AG04449 (cell line): ENCODE measurements around the gene KCNK17.
A peak's percentile ranks its signal among the peaks of the same experiment; 100 is the strongest.

Experiments used
- CTCF ChIA-PET: fragments of 350-600 bp; formaldehyde crosslinking; extraction: SDS; loops from one replicate; lab custom pipeline; 2021; ENCODE audit warnings: antibody characterized with exemption; lab: Yijun Ruan, JAX
- POLR2A ChIA-PET: fragments of 400-600, 350-600 bp; formaldehyde crosslinking; extraction: SDS; loops from one replicate; lab custom pipeline; 2020; ENCODE audit warnings: antibody characterized with exemption, inconsistent platforms; lab: Yijun Ruan, JAX
- DNase-seq: peaks from one replicate; pipeline ENCODE4 v3.0.0-alpha.2; 2010; ENCODE audit warnings: low read depth, low spot score
- H3K4me3 ChIP-seq: 2 replicates; pipeline ENCODE4 v1.5.1; 2011; ENCODE audit warnings: low read depth, mild to moderate bottlenecking, control low read depth, low read length
- TF ChIP-seq, protein P1 (sequence below): IDR thresholded peaks from one replicate; pipeline ENCODE4 v1.5.1; 2011; ENCODE audit warnings: mild to moderate bottlenecking, moderate library complexity, low read length, control low read depth, inconsistent platforms; ENCODE audit not compliant: insufficient read depth; ENCODE audit errors: missing control alignments

KCNK17 gene

DNA sequence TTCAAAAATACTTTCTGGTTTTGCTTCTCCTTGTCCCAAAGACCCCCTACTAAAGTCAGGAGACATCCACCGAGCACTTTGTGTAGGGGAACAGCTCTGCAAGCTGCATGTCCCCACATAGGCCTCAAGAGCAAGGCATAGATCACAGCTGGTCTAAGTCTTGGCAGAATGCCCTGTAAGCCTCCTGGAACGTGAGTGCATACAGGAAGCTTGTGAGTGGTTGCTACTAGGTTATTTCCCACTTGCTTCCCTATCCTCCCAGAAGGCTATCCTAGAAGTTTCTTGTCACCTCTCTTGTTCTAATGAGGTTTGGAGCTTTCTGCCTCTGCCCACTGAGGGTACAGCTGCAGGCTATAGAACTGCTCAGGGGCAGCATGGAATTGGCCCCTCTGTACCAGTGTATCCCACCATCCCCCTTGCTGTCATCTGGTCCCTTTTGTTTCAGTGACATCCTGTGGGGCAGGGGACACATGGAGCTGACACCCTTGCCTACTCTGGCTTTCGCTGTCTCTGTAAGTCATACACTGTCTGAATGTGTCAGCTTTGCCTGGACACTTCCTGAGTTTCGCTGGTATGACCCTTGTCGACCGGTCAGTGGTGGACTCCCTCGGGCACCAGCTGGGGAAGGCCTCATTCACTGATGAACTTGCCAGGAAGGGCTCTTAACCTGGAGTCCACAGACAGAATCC lies 43.9 kb upstream of the KCNK17 start:
- ChIA-PET POLR2A (no interaction called here), CTCF (interaction anchor here (1.4 to 8.2 kb wide), 2 partner anchors 10 to 535 kb away, joined by 5 to 40 read pairs; no protein-coding TSS in a partner anchor)
- no peak for DNase-seq
- no peak overlapping the region for H3K4me3 ChIP-seq
- TF ChIP-seq, protein P1, sequence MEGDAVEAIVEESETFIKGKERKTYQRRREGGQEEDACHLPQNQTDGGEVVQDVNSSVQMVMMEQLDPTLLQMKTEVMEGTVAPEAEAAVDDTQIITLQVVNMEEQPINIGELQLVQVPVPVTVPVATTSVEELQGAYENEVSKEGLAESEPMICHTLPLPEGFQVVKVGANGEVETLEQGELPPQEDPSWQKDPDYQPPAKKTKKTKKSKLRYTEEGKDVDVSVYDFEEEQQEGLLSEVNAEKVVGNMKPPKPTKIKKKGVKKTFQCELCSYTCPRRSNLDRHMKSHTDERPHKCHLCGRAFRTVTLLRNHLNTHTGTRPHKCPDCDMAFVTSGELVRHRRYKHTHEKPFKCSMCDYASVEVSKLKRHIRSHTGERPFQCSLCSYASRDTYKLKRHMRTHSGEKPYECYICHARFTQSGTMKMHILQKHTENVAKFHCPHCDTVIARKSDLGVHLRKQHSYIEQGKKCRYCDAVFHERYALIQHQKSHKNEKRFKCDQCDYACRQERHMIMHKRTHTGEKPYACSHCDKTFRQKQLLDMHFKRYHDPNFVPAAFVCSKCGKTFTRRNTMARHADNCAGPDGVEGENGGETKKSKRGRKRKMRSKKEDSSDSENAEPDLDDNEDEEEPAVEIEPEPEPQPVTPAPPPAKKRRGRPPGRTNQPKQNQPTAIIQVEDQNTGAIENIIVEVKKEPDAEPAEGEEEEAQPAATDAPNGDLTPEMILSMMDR = no peak

DNA sequence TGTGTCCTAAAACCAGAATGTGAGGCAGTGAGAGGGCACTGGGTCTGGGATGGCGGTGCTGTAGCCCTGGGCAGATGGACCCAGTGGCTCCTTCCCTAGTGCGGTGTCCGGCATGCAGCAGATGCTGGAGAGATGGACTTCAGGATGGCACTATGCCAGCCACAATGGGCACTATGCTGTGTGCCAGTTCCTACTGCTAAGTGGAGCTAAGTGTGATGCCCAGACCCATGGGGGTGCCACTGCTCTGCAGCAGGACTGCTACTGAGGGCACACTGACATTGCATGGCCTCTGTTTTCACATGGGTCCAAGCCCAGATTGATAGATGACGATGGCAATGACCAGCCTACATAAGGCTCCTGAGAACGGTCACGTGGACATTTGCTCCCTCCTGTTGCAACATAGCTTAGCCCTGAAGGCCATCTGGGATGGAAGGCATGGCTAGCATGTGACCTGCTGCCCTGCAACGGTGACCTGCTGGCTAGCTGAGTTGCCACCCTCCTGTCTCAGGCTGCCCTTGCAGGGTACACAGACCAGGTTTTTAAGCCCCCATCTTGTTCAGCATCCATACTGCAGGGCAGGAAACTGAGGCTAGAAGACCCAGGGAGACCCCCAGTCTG lies 39.6 kb upstream of the KCNK17 start:
- ChIA-PET CTCF (interaction anchor here (0.5 to 1.3 kb wide), 2 partner anchors 8 to 971 kb away, joined by 4 to 8 read pairs; no protein-coding TSS in a partner anchor), POLR2A (no interaction called here)
- H3K4me3 ChIP-seq = no peak overlapping the region
- TF ChIP-seq, protein P1 = no peak
- DNase-seq = no peak

DNA sequence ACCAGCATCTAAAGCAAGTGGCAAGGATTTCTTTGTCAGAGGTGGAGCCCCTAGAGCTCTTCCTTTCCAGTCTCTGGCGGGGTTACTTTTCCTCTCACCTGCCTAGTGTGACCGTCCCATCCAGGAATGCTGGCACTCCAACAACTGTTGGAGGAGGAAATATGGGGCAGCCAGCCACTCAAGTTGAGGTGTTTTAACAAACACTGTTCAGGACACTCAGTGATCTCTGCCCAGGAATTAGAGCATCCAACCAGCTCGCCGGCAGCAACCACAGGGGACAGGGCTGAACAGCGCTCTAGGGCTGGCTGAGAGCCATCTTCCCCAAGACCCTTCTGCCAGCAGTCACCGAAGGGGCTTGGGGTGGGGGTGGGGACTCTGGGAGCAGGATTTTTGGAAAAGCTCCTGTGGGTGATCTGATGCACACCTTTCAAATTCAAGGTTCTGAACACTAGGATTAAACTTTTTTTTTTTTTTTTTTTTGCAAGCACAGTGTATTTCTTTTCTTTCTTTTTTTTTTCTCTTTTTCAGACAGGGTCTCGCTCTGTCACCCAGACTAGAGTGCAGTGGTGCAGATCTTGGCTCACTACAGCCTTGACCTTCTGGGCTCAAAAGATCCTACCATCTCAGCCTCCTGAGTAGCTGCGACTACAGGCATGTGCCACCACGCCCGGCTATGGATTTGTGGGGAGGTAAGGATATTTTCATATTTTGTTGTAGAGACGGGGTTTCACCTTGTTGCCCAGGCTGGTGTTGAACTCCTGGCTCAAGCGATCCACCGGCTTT lies 36.7 kb upstream of the KCNK17 start:
- no peak for DNase-seq
- ChIA-PET CTCF (interaction anchor here (0.8 to 5.7 kb wide), 4 partner anchors 9 to 542 kb away, joined by 3 to 40 read pairs (median 5); no protein-coding TSS in a partner anchor), POLR2A (no interaction called here)
- H3K4me3 ChIP-seq = no peak overlapping the region
- TF ChIP-seq, protein P1 = no peak

DNA sequence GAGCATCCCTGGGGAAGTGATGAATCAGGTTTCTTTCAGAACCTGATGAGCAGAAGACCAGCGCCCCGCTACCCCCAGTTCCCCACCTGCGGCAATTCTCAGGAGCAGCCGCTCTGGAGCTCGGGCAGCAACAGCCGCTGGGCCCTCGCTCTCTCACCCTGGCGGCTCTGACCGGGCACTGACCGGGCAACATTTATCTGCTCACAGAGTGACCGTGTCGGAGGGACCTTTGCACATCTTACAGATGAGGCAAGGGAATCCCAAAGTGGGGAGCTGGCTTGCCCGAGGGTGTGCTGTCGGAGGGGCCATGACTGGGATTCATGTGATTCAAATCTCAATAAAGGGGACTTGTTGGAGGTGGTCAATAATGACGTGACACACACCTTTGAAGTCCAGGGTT lies 34.5 kb upstream of the KCNK17 start:
- no peak overlapping the region for H3K4me3 ChIP-seq
- POLR2A ChIA-PET = no interaction called here
- TF ChIP-seq, protein P1 = no peak
- CTCF ChIA-PET = interaction anchor here (1.0 to 5.7 kb wide), 3 partner anchors 12 to 960 kb away, joined by 4 to 40 read pairs (median 7); no protein-coding TSS in a partner anchor
- DNase-seq = no peak

DNA sequence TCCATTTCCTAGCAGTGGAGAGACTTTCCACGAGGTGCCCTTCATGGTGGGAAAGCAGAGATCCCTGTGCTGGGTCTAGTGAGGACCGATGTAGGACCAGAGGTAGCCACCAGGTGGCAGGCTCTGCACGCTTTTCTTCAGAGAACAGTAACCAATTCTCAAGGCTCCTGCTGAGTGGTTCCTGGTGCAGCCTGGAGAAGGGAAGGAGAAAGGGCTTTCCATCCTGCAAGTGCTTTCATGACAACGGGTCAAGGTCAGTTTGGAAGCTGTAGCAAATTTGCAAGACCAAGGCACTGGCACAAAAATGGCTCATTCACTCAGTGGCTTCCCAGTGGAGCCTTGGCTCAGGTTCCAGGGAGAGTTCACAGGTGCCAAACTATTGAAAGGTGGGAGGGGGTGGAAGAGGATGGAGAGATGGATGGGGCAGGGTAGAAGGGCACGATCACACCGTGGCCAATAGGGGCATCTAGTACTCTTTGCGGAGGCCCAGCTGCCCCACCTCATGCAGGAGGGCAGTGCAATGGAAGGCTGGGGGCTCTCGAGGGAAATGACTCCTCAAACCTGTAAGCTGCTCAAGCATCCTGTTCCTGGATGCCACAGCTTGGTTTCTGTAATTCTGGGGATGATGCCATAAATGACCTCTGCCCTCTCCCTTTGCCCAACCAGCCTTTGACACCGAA lies 33.8 kb upstream of the KCNK17 start:
- ChIA-PET POLR2A (no interaction called here), CTCF (interaction anchor here (0.9 to 5.7 kb wide), 4 partner anchors 12 to 961 kb away, joined by 4 to 40 read pairs (median 6); no protein-coding TSS in a partner anchor)
- TF ChIP-seq, protein P1 = peak; percentile 84
- no peak for DNase-seq
- H3K4me3 ChIP-seq = no peak overlapping the region
